IgD-negative memory B cell (primary cell): ENCODE data around the gene VPS13A. TPM values are rescaled to one million over a fixed set of nuclear protein-coding genes. Genes with fewer than 3 reads are reported as not detected.

ENCODE experiments used
- H3K27ac Mint-ChIP-seq, 3 donors: one replicate each; pipeline ENCODE4 v1.8.0; 2020 to 2022; ENCODE audit warnings: mild to moderate bottlenecking in 3 of 3, mixed read lengths in 3 of 3, moderate library complexity in 1 of 3
- H3K27me3 Mint-ChIP-seq: one replicate; pipeline ENCODE4 v1.8.0; 2021; ENCODE audit warnings: mixed read lengths
- H3K36me3 Mint-ChIP-seq: one replicate; pipeline ENCODE4 v1.8.0; 2020; ENCODE audit warnings: mild to moderate bottlenecking, mixed read lengths
- H3K4me1 Mint-ChIP-seq, 3 donors: one replicate each; pipeline ENCODE4 v1.8.0; 2020 to 2022; ENCODE audit warnings: mixed read lengths in 3 of 3, mild to moderate bottlenecking in 1 of 3
- H3K4me3 Mint-ChIP-seq, 4 donors: one replicate each; pipeline ENCODE4 v1.8.0; 2020 to 2022; ENCODE audit warnings: mild to moderate bottlenecking in 4 of 4, mixed read lengths in 4 of 4, moderate library complexity in 3 of 4
- H3K9me3 Mint-ChIP-seq, 3 donors: one replicate each; pipeline ENCODE4 v1.8.0; 2020 to 2021; ENCODE audit warnings: mixed read lengths in 3 of 3, mild to moderate bottlenecking in 1 of 3
- polyA plus RNA-seq: library from polyadenylated mRNA; unstranded; fragments of 300-500 nt; fragmentation: Illumina TruSeq; gene quantifications from one replicate; pipeline ENCODE4 v1.2.3, GENCODE V29; 2021

VPS13A gene
- polyA plus RNA-seq, 1 donor from 2014 or later: 3.9 TPM

DNA sequence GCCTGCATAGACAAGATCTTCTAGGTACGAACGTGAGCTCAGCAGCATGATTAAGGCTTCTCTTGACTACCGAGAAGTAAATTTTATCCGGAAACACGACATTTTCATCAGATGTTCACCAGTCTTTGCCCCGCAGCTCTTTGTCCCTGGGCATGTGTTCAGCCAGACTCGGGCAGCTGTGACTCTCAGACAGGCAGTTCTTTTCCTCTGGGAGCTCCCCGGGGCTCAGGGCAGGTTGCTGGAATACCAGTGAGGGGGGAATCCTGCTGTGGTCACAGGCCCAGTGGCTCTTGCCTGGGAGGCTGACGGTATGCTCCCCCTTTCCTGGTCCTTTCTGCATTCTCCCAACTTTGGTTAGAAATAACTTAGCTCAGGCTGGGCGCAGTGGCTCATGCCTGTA is 284.7 kb downstream of the VPS13A start:
- peaks cover 0 to 5% (median 0%) of the 10 kb centered on the region in 3 donors for H3K9me3 Mint-ChIP-seq
- H3K4me3 Mint-ChIP-seq: no peak overlapping the region
- no peaks in the 10 kb centered on the region for H3K36me3 Mint-ChIP-seq
- peaks cover 0 to 2% (median 0%) of the 10 kb centered on the region in 3 donors for H3K4me1 Mint-ChIP-seq
- peaks cover 8% of the 10 kb centered on the region for H3K27me3 Mint-ChIP-seq
- no peak overlapping the region for H3K27ac Mint-ChIP-seq

DNA sequence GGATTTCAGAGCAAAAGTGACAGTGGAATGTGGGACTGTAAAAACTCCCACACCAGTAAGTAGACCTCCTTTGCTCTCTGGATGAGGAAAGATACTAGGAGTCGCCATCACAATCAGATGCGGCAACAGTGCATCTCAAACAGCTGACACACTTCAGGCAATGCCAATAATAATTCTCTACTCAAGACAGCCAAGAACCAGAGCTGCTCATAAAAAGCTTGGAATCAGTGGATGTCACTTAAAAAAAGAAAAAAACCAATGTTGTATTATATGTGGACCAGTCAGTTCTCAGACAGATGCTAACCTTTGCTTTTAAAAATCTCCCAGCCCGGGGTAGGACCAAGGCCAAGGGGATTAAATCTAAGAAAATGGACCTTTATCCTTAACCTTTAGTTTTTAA is 285.8 kb downstream of the VPS13A start:
- Mint-ChIP-seq H3K27me3 (peaks cover 12% of the 10 kb centered on the region), H3K27ac (no peak overlapping the region), H3K4me3 (no peak overlapping the region), H3K36me3 (no peaks in the 10 kb centered on the region), H3K9me3 (peaks cover 0 to 5% (median 0%) of the 10 kb centered on the region in 3 donors), H3K4me1 (peaks cover 0 to 2% (median 0%) of the 10 kb centered on the region in 3 donors)

DNA sequence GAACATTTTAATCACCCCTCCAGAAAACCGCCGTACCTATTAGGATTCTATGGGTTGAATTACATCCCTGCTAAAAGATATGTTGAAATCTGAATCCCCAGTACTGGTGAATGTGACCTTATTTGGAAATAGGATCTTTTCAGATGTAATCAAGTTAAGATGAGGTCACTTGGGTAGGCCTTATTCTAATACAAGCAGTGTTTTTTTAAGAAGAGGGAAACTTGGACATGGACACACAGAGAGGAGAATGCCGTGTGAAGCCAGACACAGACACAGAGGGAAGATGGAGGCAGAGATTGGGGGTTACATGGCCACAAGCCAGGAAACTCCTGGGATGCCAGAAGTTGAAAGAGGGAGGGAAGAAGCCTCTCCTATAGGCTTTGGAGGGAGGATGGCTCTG is 287.3 kb downstream of the VPS13A start:
- Mint-ChIP-seq H3K9me3 (peaks cover 0 to 5% (median 0%) of the 10 kb centered on the region in 3 donors), H3K27ac (no peak overlapping the region)

DNA sequence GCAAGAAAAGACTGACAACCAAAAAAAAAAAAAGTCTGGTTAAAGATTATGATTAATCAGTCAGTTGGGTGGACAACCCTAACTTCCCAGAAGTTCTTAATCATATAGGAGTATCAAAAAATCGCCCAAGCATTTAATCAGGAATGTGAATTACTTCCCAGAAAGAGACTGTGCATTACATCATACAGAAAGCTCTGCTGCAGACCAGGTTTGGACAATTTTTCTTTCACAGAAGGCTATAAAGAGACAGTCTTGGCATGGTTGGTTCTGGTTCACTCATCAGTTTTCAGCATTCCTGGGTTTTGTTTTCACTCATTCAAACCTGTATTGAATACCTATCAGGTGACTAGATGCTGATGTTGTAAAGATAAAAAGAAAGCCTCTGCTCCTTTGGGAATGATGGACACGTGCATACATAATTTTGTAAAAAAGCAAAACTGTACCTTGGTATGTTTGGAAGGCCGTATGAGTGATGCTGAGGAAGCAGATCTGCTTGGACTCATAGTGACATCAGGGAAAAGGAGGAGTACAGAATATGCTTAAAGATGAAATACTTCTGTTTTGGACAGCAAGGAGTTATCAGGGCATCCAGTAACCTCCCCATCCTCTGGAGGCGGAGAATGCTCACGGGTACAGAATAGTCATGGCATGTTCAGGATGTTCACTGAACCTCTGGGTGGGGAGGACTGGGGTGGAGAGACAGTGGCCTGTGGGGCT is 292.3 kb downstream of the VPS13A start:
- Mint-ChIP-seq H3K4me1 (peaks cover 0 to 2% (median 0%) of the 10 kb centered on the region in 3 donors), H3K4me3 (no peak overlapping the region), H3K27me3 (peaks cover 8% of the 10 kb centered on the region), H3K9me3 (peaks cover 0 to 5% (median 5%) of the 10 kb centered on the region in 3 donors), H3K27ac (no peak overlapping the region), H3K36me3 (no peaks in the 10 kb centered on the region)

More for the DNA sequence above, 287.3 kb downstream of the VPS13A start:
- H3K36me3 Mint-ChIP-seq: no peaks in the 10 kb centered on the region
- peaks cover 0 to 2% (median 0%) of the 10 kb centered on the region in 3 donors for H3K4me1 Mint-ChIP-seq
- H3K4me3 Mint-ChIP-seq: no peak overlapping the region
- H3K27me3 Mint-ChIP-seq: peaks cover 13% of the 10 kb centered on the region

Other genes starting within 250 kb of the VPS13A start
- not detected for gene FOXB2, start 157.9 kb upstream of the VPS13A start, polyA plus RNA-seq